Sigmoid colon (tissue), 7 donors: ENCODE data around the gene ATP8A1. TPM values are rescaled to one million over a fixed set of nuclear protein-coding genes. Genes with fewer than 3 reads are reported as not detected.

Source experiments
- DNase-seq: peaks from one replicate; pipeline ENCODE4 v3.0.0-alpha.2; 2019
- H3K27ac ChIP-seq, 4 donors: fragments of 200-600 bp; sonication (generic); one replicate each; pipeline ENCODE4 v1.5.1; 2016 to 2019; ENCODE audit warnings: mild to moderate bottlenecking in 1 of 4
- H3K27me3 ChIP-seq, 3 donors: fragments of 200-600 bp; sonication (generic); one replicate each; pipeline ENCODE4 v1.5.1; 2019; ENCODE audit warnings: mild to moderate bottlenecking in 1 of 3
- H3K36me3 ChIP-seq, 4 donors: fragments of 200-600 bp; sonication (generic); one replicate each; pipeline ENCODE4 v1.5.1; 2016 to 2019
- H3K4me1 ChIP-seq, 4 donors: fragments of 200-600 bp; sonication (generic); one replicate each; pipeline ENCODE4 v1.5.1; 2017 to 2019
- H3K4me3 ChIP-seq, 4 donors: fragments of 200-600 bp; sonication (generic); one replicate each; pipeline ENCODE4 v1.5.1; 2017 to 2019; ENCODE audit warnings: mild to moderate bottlenecking in 2 of 4, moderate library complexity in 1 of 4
- H3K9me3 ChIP-seq, 4 donors: fragments of 200-600 bp in 3 of 4; sonication (generic) in 3 of 4; one replicate each; pipeline versions ENCODE4 v1.5.1 to v1.6.1; 2013 to 2019
- CTCF ChIP-seq, 4 experiments: fragments of 450-650 bp in 3 of 4; fragments of 200-600 bp in 1 of 4; IDR thresholded peaks; one replicate each; pipeline ENCODE4 v1.5.1; 2016 to 2019; ENCODE audit warnings: antibody characterized with exemption in 4 of 4, mild to moderate bottlenecking in 3 of 4, moderate library complexity in 2 of 4
- EP300 ChIP-seq, 4 donors: sonication (generic); formaldehyde crosslinking; IDR thresholded peaks; one replicate each; pipeline ENCODE4 v1.6.1; 2017; ENCODE audit warnings: antibody characterized with exemption in 4 of 4
- POLR2A ChIP-seq, 2 donors: fragments of 450-650 bp; IDR thresholded peaks; one replicate each; pipeline ENCODE4 v1.6.1; 2016; ENCODE audit warnings: antibody characterized with exemption in 2 of 2, mild to moderate bottlenecking in 2 of 2, moderate library complexity in 2 of 2
- POLR2AphosphoS5 ChIP-seq, 4 donors: sonication (generic); formaldehyde crosslinking; IDR thresholded peaks; one replicate each; pipeline ENCODE4 v1.6.1; 2017; ENCODE audit warnings: antibody characterized with exemption in 4 of 4
- WGBS, 2 donors: extraction: QIAGEN DNeasy Blood & Tissue Kit; methylation state at CpG; one replicate each; pipeline ENCODE4 v1.1.7; 2013; 5-methylcytosine and 5-hydroxymethylcytosine counted together
- intact Hi-C: fragments of 100-400 bp; cut with DNase I; formaldehyde crosslinking; loops from one replicate; pipeline ENCODE4 v1.15.1; 2023
- polyA plus RNA-seq, 3 donors: library from polyadenylated mRNA; stranded (reverse); fragments of 200-250 nt; gene quantifications; one replicate each; pipeline ENCODE4 v1.2.3, GENCODE V29; 2013
- total RNA-seq, 4 donors: library from RNA; depleted of rRNA; stranded (reverse); fragments of >200 nt; gene quantifications; one replicate each; pipeline ENCODE4 v1.1.0, GENCODE V29; 2016
- donor health status: healthy with polysubstance abuse.
- donor health status: Bipolar disorder and iron deficiency.
- donor health status: healthy.

ATP8A1 gene
- total and polyA plus RNA-seq, 7 donors = 2.4 to 19.3 (median 14.5) TPM

GRCh38 chr4:42672359-42673081 is 15.6 kb upstream of the ATP8A1 start:
- H3K4me3 ChIP-seq = no peak overlapping the region
- intact Hi-C loops = no loop called here
- no peaks in the 10 kb centered on the region for H3K36me3 ChIP-seq
- H3K27ac ChIP-seq = no peak overlapping the region
- H3K27me3 ChIP-seq = no peaks in the 10 kb centered on the region
- no peak for DNase-seq
- H3K4me1 ChIP-seq = no peaks in the 10 kb centered on the region
- 79 to 89% methylated on average over 2 of the region's 2 CpGs for WGBS, 2 donors
- H3K9me3 ChIP-seq = no peaks in the 10 kb centered on the region
- TF ChIP-seq POLR2AphosphoS5 (IDR thresholded peaks at IDR 0.05) (no peak), EP300 (IDR thresholded peaks at IDR 0.05) (no peak), POLR2A (IDR thresholded peaks at IDR 0.05) (no peak), CTCF (IDR thresholded peaks at IDR 0.05) (no peak)

DNA sequence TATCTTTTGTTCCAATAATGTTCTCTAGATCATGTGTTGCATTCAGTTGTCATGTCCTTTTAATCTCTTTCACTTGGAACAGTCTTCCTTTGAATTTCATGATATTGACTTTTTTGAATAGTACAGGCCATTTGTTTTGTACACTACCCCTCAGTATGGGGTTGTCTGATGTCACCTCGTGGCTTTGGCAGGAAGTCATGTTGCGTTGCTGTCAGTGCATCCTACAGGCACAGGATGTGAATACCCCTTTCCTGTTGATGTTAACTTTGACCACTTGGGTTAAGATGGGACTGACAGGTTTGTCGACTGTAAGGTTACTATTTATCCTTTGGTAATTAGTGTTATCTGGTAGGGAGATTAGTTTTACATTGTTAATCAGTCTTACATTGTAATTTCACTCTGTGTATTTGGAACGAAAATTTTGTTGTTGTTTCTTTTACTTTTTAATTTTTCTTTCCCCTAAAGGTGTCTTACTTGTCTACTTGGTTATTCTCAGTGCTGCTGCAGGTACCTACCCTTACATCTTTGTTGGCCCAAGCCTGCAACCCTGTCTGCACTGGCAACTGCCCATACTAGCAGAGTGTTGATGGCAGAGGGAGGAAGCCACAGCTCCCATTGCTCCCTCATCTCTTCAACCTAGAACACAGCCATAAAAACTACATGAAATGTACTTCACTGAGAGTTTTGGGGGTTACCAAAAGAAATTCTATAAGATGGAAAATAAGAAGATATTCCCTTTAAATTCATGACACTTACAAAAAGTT is 14.7 kb upstream of the ATP8A1 start:
- DNase-seq = no peak
- H3K4me3 ChIP-seq = no peak overlapping the region
- no peaks in the 10 kb centered on the region for H3K4me1 ChIP-seq
- no peak overlapping the region for H3K27ac ChIP-seq
- TF ChIP-seq CTCF (IDR thresholded peaks at IDR 0.05) = no peak
- no peak for TF ChIP-seq EP300 (IDR thresholded peaks at IDR 0.05)
- 23 to 49% methylated on average over 4 of the region's 4 CpGs for WGBS, 2 donors
- no peaks in the 10 kb centered on the region for H3K27me3 ChIP-seq
- H3K9me3 ChIP-seq = no peaks in the 10 kb centered on the region
- intact Hi-C loops = no loop called here
- H3K36me3 ChIP-seq = no peaks in the 10 kb centered on the region

DNA sequence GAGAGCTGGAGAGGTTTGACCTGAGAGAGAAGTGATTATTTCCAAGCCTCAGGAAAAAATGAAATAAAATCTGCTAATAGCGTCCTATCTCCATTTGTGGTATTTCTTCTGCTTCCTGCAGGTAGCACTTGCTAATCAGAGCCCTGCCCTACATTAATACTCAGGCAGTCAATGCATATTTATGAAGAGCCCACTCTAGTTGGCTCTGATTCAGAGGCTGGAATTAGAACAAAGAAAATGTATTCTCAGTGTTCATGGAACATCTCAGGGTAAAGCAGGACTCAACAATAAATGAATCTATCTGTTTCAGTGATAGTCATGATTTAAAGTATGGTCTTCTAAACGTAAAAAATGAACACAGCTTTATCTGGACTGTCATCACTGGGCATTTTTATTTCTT is 1.4 kb upstream of the ATP8A1 start:
- no peaks in the 10 kb centered on the region for H3K9me3 ChIP-seq
- no peaks in the 10 kb centered on the region for H3K27me3 ChIP-seq
- peak overlapping the region in 2 of 4 donors; percentile 86 to 89 for H3K4me3 ChIP-seq
- intact Hi-C loops = no loop called here
- WGBS, 2 donors = 29 to 39% methylated on average over 2 of the region's 2 CpGs
- H3K27ac ChIP-seq = peak overlapping the region; percentile 83 to 87 (median 86)
- no peak for DNase-seq
- TF ChIP-seq EP300 (IDR thresholded peaks at IDR 0.05) (no peak), POLR2AphosphoS5 (IDR thresholded peaks at IDR 0.05) (no peak), CTCF (IDR thresholded peaks at IDR 0.05) (no peak), POLR2A (IDR thresholded peaks at IDR 0.05) (no peak)
- peaks cover 0 to 35% (median 25%) of the 10 kb centered on the region in 4 donors for H3K4me1 ChIP-seq
- no peaks in the 10 kb centered on the region for H3K36me3 ChIP-seq

DNA sequence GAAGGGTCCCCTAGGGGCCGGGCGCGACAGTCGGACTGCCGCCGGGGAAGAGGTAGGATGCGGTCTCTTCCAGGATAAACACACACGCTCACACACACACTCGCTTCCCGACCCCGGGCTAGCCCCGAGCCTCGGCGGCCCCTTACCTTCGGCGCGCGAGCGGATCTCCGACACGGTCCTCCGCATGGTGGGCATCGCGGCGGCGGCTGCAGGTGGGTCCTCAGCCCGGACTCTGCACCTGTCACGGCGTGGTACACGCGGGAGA is 294 bp downstream of the ATP8A1 start:
- Histone ChIP-seq H3K36me3 (no peaks in the 10 kb centered on the region), H3K9me3 (no peaks in the 10 kb centered on the region), H3K27me3 (no peaks in the 10 kb centered on the region), H3K4me3 (peak overlapping the region; percentile 62 to 91 (median 88)), H3K4me1 (peaks cover 0 to 35% (median 25%) of the 10 kb centered on the region in 4 donors), H3K27ac (peak overlapping the region; percentile 83 to 87 (median 86))
- intact Hi-C loops = loop anchor here (2.0 kb wide), 1 partner anchor 88 kb away; no protein-coding TSS in a partner anchor
- 0% methylated on average over 31 of the region's 31 CpGs for WGBS, 2 donors
- no peak for DNase-seq
- no peak for TF ChIP-seq POLR2A (IDR thresholded peaks at IDR 0.05)
- TF ChIP-seq CTCF (IDR thresholded peaks at IDR 0.05) = no peak
- TF ChIP-seq POLR2AphosphoS5 (IDR thresholded peaks at IDR 0.05) = no peak
- no peak for TF ChIP-seq EP300 (IDR thresholded peaks at IDR 0.05)
